ENCODE measurements around the gene CRACDL.

CRACDL gene

DNA sequence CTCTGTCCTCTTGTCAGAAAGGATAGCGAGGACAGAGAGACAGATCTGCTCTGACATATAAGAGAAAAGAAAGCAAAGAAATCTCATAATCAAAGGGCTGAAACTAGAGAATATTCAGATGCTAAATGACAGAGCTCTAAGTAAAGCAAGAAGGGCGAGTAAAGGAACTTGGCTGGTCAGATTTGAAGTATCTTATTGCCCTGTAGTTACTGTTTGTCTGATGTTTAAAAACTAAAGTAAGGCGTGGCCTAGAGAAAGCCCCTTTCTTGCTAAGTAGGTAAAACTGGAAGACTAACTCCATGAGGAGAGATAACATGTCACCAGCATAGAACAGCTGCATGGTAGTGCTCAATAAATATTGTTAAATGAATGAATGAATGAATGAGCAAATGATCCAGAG, 70.0 kb downstream of the CRACDL start:
- TF ChIP-seq, protein P1, sequence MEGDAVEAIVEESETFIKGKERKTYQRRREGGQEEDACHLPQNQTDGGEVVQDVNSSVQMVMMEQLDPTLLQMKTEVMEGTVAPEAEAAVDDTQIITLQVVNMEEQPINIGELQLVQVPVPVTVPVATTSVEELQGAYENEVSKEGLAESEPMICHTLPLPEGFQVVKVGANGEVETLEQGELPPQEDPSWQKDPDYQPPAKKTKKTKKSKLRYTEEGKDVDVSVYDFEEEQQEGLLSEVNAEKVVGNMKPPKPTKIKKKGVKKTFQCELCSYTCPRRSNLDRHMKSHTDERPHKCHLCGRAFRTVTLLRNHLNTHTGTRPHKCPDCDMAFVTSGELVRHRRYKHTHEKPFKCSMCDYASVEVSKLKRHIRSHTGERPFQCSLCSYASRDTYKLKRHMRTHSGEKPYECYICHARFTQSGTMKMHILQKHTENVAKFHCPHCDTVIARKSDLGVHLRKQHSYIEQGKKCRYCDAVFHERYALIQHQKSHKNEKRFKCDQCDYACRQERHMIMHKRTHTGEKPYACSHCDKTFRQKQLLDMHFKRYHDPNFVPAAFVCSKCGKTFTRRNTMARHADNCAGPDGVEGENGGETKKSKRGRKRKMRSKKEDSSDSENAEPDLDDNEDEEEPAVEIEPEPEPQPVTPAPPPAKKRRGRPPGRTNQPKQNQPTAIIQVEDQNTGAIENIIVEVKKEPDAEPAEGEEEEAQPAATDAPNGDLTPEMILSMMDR (IDR thresholded peaks at IDR 0.05; ENCODE audit: low read depth, low read length, missing control alignments) = no peak
- DNase-seq (ENCODE audit: extremely low read depth, low read depth) = no peak
- H3K4me3 ChIP-seq (replicated peaks; ENCODE audit: low read depth, low read length) = no peak overlapping the region

DNA sequence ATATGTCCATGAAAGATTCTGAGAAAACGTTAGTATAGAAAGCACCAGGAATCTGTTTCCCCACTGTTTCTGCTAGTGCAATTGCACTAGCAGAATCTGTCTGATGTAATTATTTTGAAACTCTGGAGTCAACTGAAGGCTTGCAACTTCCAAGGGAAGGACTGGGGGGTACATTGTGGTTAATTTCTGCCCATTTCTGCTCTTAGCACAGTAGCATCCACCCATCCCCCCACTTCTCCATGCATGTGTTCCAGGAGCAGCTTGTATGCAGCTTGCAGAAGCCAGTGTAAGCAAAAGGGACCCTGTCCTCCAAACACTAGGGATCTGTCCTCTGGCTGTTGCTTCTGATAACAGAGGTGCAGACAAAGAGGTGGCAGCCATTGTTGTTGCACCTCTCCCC, 74.4 kb downstream of the CRACDL start:
- TF ChIP-seq, protein P1 (IDR thresholded peaks at IDR 0.05; ENCODE audit: low read depth, low read length, missing control alignments) = no peak

DNA sequence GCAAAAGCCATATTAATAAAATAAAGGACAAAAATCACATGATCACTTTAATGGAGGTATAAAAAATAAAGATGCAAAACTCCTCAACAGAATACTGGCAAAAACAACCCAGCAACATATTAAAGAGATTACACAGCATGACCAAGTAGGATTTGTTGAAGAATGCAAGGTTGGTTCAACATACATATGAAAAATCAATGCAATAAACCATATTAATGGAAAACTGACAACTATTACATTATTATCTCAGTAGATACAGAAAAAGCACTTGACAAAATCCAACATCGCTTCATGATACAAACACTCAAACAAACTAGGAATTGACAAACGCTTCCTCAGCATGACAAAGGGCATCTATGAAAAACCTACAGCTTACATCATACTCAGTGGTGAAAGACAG, 76.7 kb downstream of the CRACDL start:
- TF ChIP-seq, protein P1 (IDR thresholded peaks at IDR 0.05; ENCODE audit: low read depth, low read length, missing control alignments) = no peak

More for the DNA sequence above, 74.4 kb downstream of the CRACDL start:
- no peak for DNase-seq (ENCODE audit: extremely low read depth, low read depth)
- no peak overlapping the region for H3K4me3 ChIP-seq (replicated peaks; ENCODE audit: low read depth, low read length)

DNA sequence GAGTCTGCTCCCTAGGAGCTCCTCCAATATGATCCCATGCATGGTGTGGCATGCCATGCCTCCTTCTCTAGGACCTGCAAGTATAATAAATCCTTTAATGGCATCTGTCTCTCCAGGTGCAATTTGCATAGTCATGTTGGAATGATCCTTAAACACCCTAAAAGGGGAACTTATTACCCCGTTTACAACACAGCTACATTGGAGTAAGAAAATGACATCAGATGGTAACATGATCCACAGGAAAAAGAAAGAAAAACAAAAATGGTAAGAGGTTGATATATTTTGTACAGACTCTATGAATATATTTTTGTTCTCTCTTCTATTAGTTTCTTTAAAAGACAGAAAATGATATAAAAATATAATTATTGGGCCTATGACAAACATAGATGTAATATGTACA, 79.0 kb downstream of the CRACDL start:
- H3K4me3 ChIP-seq (replicated peaks; ENCODE audit: low read depth, low read length) = no peak overlapping the region
- TF ChIP-seq, protein P1 (IDR thresholded peaks at IDR 0.05; ENCODE audit: low read depth, low read length, missing control alignments) = no peak
- DNase-seq (ENCODE audit: extremely low read depth, low read depth) = no peak

More for the DNA sequence above, 76.7 kb downstream of the CRACDL start:
- H3K4me3 ChIP-seq (replicated peaks; ENCODE audit: low read depth, low read length) = no peak overlapping the region
- DNase-seq (ENCODE audit: extremely low read depth, low read depth) = no peak

DNA sequence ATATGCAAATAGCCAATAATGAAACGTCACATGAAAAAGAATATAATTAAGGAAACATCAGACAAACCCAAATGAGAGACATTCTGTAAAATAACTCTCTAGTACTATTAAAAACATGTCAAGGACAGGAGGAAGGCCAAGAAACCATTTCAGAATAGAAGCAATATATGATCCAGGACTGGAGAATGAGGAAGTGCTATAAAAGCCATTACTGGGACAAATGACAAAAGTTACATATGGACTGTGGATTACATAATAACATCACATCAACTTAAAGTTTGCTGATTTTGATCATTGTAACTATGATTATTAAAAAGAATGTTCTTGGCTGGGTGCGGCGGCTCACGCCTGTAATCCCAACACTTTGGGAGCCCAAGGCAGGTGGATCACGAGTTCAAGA, 81.3 kb downstream of the CRACDL start:
- TF ChIP-seq, protein P1 (IDR thresholded peaks at IDR 0.05; ENCODE audit: low read depth, low read length, missing control alignments) = no peak
- no peak overlapping the region for H3K4me3 ChIP-seq (replicated peaks; ENCODE audit: low read depth, low read length)
- no peak for DNase-seq (ENCODE audit: extremely low read depth, low read depth)

GRCh38 chr2:98852932-98853331, 83.1 kb downstream of the CRACDL start:
- no peak for DNase-seq (ENCODE audit: extremely low read depth, low read depth)
- TF ChIP-seq, protein P1 (IDR thresholded peaks at IDR 0.05; ENCODE audit: low read depth, low read length, missing control alignments) = no peak
- no peak overlapping the region for H3K4me3 ChIP-seq (replicated peaks; ENCODE audit: low read depth, low read length)

DNA sequence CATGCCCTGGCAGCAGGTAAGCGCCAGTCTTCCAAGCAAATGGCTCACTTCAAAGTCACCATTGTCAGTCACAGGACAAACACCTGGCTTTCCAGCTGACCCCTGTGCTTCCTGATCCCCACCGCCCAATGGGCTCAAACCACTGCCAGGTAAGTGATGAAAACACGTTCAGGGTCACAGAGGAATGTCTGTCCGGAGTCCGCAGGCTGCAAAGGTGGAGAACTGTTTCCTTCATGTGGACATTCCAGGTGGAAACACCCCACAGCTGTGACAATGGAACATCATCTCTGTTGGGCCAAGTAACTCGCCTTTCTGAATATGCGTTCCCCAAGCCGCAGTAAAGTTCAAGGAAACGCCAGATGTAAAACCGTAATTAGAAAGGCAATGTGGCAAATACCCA, 86.0 kb downstream of the CRACDL start:
- DNase-seq (ENCODE audit: extremely low read depth, low read depth) = no peak
- no peak overlapping the region for H3K4me3 ChIP-seq (replicated peaks; ENCODE audit: low read depth, low read length)
- TF ChIP-seq, protein P1 (IDR thresholded peaks at IDR 0.05; ENCODE audit: low read depth, low read length, missing control alignments) = no peak
